GM19395 (cell line): Measurements from ENCODE around the gene ARID4A.
"Not testable (repeated sequence)": the region's sequence is repeated elsewhere in the genome, so short reads cannot be mapped to it uniquely, and the experiment has no call there.

Experiments
- ATAC-seq: cut with Tn5 transposase; IDR thresholded peaks from one replicate; pipeline ENCODE4 v1.9.1; 2021; ENCODE audit warnings: mild to moderate bottlenecking, moderate library complexity; ENCODE audit not compliant: unreplicated experiment

The ARID4A gene, protein sequence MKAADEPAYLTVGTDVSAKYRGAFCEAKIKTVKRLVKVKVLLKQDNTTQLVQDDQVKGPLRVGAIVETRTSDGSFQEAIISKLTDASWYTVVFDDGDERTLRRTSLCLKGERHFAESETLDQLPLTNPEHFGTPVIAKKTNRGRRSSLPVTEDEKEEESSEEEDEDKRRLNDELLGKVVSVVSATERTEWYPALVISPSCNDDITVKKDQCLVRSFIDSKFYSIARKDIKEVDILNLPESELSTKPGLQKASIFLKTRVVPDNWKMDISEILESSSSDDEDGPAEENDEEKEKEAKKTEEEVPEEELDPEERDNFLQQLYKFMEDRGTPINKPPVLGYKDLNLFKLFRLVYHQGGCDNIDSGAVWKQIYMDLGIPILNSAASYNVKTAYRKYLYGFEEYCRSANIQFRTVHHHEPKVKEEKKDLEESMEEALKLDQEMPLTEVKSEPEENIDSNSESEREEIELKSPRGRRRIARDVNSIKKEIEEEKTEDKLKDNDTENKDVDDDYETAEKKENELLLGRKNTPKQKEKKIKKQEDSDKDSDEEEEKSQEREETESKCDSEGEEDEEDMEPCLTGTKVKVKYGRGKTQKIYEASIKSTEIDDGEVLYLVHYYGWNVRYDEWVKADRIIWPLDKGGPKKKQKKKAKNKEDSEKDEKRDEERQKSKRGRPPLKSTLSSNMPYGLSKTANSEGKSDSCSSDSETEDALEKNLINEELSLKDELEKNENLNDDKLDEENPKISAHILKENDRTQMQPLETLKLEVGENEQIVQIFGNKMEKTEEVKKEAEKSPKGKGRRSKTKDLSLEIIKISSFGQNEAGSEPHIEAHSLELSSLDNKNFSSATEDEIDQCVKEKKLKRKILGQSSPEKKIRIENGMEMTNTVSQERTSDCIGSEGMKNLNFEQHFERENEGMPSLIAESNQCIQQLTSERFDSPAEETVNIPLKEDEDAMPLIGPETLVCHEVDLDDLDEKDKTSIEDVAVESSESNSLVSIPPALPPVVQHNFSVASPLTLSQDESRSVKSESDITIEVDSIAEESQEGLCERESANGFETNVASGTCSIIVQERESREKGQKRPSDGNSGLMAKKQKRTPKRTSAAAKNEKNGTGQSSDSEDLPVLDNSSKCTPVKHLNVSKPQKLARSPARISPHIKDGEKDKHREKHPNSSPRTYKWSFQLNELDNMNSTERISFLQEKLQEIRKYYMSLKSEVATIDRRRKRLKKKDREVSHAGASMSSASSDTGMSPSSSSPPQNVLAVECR

GRCh38 chr14:58298477-58299400 is at the start of gene ARID4A:
TSS of gene ARID4A (plus strand) at chr14:58298555. CDS start at chr14:58299855, 1,300 bp downstream.
- no peak for ATAC-seq

DNA sequence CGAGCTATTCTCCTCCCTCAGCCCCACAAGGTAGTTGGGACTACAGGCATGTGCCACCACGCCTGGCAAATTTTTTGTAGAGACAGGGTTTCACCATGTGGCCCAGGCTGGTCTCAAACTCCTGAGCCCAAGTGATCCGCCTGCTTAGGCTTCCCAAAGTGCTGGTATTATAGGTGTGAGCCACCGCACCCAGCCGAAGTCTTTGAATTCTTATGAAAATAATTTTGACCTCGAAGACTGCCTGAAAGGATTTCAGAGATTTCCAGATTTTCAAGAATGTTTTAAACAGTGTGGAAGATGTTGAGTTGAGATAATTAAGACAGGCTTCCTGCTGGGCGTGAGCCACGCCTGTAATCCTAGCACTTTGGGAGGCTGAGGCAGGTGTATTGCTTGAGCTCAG is 48.7 kb upstream of the ARID4A start:
- no peak for ATAC-seq

DNA sequence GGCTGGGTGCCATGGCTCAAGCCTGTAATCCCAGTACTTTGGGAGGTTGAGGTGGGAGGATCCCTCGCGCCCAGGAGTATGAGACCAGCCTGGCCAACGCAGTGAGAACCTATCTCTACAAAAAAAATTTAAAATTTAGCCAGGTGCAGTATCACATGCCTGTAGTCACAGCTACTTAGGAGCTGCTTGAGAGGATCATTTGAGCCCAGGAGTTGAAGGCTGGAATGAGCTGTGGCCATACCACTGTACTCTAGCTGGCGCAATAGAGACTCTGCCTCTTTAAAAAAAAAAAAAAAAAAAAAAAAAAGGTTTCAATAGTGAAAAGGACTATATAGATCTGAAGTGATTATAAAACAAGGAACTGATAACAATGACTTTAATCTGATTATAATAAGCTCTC is 40.2 kb upstream of the ARID4A start:
- ATAC-seq: no peak

DNA sequence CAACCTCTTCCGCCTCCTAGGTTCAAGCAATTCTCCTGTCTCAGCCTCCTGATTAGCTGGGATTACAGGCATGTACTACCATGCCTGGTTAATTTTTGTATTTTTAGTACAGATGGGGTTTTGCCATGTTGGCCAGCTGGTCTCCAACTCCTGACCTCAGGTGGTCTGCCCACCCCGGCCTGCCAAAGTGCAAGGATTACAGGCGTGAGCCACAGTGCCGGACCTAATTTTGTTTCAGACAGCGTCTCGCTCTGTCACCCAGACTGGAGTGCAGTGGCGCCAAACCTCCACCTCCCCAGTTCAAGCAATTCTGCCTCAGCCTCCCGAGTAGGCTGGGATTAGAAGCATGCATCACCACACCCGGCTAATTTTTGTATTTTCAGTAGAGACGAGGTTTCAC is 36.4 kb upstream of the ARID4A start:
- ATAC-seq: not testable (repeated sequence)

GRCh38 chr14:58265401-58265800 is 33.0 kb upstream of the ARID4A start:
- no peak for ATAC-seq

- no peak for ATAC-seq
Observed at GRCh38 chr14:58270628-58271027, 27.7 kb upstream of the ARID4A start.

GRCh38 chr14:58272588-58273372 is 25.6 kb upstream of the ARID4A start:
- ATAC-seq: no peak

- no peak for ATAC-seq
Observed at GRCh38 chr14:58274881-58275280, 23.5 kb upstream of the ARID4A start.

DNA sequence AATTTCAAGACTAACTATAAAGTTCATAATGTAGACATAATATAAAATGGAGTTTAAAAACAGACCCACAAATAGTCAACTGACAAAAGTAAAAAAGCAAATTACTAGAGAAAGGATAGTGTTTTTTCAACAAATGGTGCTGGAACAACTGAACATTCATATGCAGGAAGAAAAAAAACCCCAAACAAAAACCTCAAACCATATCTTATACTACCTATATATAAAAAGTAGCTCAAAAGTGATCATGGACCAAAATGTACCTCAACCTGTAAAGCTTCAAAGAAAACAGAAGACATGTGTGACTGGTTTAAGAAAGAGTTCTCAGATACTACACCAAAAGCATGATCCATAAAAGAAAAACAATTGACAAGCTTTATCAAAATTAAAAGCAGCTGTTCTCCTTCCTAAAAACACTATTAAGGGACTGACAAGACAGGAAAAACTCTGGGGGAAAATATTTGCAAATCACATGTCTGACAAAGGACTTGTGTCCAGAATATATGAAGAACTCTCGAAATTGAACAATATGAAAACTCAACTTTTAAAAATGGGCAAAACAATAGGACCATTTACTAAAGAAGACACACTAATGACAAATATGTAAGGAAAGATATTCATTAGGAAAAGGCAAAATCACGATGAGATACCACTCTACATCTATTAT is 22.7 kb upstream of the ARID4A start:
- no peak for ATAC-seq

- no peak for ATAC-seq
Observed at GRCh38 chr14:58276208-58276607, 22.1 kb upstream of the ARID4A start.

GRCh38 chr14:58278177-58278576 is 20.2 kb upstream of the ARID4A start:
- ATAC-seq: no peak

DNA sequence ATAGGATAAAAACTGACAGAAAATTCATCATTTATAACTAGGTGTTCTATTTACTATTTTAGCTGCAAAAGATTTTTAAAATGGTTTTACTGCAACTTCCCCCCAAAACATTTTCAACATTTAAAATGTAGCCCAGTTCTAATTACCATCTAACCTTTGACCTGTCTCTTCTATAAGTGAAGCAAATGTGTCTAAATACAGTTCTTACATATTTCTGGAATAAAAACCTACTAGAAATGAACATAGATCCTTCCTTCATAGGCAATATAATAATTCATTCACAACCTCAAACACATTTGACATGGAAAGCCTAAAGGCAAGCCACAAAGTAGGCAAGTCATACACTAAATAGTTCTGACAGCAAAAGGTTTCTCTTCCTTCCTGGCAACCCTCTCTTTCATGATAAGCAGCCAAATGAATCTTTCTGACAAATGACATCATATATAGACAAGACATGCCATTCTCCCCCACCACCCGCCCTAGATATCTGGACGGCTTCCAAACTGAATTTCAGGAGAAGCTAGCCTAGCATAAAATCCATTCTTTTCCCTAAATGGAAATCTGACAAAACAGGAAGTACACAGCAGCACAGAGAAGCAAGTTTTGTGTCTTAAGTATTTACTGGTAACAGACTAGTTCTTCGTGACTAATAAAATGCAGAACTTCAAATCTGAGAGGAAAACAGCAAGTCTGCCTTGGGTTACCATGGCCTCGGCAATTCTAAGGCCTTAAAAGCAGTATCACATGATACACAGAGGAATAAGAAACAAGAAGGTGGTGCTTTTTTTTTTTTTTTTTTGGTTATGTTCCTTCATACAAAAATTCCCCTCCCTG is 17.2 kb upstream of the ARID4A start:
- ATAC-seq: peak; percentile 77

DNA sequence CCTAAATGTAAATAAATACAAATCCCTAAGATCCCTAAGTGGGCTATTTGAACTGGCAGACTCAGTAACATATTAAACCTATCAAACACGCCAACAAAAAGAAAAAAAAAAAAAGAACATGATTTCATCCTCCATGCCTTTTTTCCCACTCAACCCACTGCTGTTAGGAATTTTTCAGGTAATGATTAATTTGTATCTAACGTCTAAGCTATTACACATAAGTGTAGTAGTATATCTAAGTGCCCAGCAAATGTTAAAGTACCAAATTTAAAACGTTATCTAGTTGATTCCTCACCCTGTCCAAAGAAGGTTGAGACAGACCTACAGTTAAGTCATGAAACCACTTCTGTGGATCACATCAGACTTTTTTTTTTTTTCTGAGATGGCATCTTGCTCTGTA is 16.4 kb upstream of the ARID4A start:
- ATAC-seq: no peak

- no peak for ATAC-seq
Observed at GRCh38 chr14:58282925-58283593, 15.3 kb upstream of the ARID4A start.

GRCh38 chr14:58283730-58284129 is 14.6 kb upstream of the ARID4A start:
- no peak for ATAC-seq

- ATAC-seq: no peak
Observed at GRCh38 chr14:58285132-58285531, 13.2 kb upstream of the ARID4A start.

DNA sequence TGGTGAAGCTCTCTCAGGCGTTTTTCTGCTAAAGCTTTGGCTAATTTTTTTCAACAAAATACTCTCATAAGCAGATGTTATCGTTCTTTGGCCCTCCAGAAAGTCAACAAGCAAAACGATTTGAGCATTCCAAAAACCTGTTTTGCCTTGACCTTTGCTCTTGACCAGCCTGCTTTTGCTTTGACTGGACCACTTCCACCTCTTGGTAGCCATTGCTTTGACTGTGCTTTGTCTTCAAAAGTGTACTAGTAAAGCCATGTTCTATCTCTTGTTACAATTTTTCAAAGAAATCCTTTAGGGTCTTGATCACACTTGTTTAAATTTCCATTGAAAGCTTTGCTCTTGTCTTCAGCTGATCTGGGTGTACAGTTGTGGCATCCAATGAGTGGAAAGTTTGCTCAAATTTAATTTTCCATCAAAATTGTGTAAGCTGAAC is 10.7 kb upstream of the ARID4A start:
- no peak for ATAC-seq
